GM23338 (cell line): ENCODE data around the gene LCA5. TPM values are rescaled to one million over a fixed set of nuclear protein-coding genes. Genes with fewer than 3 reads are reported as not detected.

Experiments
- ATAC-seq: fragments of 200-7000 bp; cut with Tn5 transposase; 3 replicates; pipeline ENCODE4 v1.9.1; 2020
- DNase-seq: peaks from one replicate; pipeline ENCODE4 v3.0.0-alpha.2; 2015; ENCODE audit warnings: low spot score
- H2AFZ ChIP-seq: fragments of 200-600 bp; sonication (generic); 2 replicates; pipeline ENCODE4 v1.8.0; 2016; ENCODE audit warnings: antibody characterized with exemption, mild to moderate bottlenecking, moderate library complexity
- H3F3A ChIP-seq: fragments of 200-600 bp; sonication (generic); replicated peaks from 2 replicates; pipeline ENCODE4 v1.8.0; 2017; ENCODE audit warnings: antibody characterized with exemption, mixed run types, low read depth
- H3K27ac ChIP-seq: fragments of 200-600 bp; sonication (generic); 2 replicates; pipeline ENCODE4 v1.6.1; 2016; ENCODE audit warnings: low read depth
- H3K27me3 ChIP-seq: fragments of 200-600 bp; sonication (generic); 2 replicates; pipeline ENCODE4 v1.8.0; 2016; ENCODE audit warnings: mild to moderate bottlenecking, mixed run types, moderate library complexity; ENCODE audit not compliant: insufficient read depth
- H3K36me3 ChIP-seq: fragments of 200-600 bp; sonication (generic); 2 replicates; pipeline ENCODE4 v1.8.0; 2016; ENCODE audit warnings: mild to moderate bottlenecking; ENCODE audit not compliant: insufficient read depth
- H3K4me1 ChIP-seq: fragments of 200-600 bp; sonication (generic); 2 replicates; pipeline ENCODE4 v1.8.0; 2016; ENCODE audit warnings: mild to moderate bottlenecking, moderate library complexity; ENCODE audit not compliant: insufficient read depth
- H3K4me2 ChIP-seq: fragments of 200-600 bp; sonication (generic); 2 replicates; pipeline ENCODE4 v1.7.1; 2017; ENCODE audit warnings: mixed run types
- H3K4me3 ChIP-seq: fragments of 200-600 bp; sonication (generic); 2 replicates; pipeline ENCODE4 v1.6.1; 2016; ENCODE audit warnings: mixed run types
- H3K79me2 ChIP-seq: fragments of 200-600 bp; sonication (generic); replicated peaks from 2 replicates; pipeline ENCODE4 v1.8.0; 2017; ENCODE audit warnings: mild to moderate bottlenecking; ENCODE audit not compliant: insufficient read depth
- H3K9me2 ChIP-seq: fragments of 200-600 bp; sonication (generic); 2 replicates; pipeline ENCODE4 v1.8.0; 2017; ENCODE audit not compliant: insufficient read depth
- H4K20me1 ChIP-seq: fragments of 200-600 bp; sonication (generic); replicated peaks from 2 replicates; pipeline ENCODE4 v1.8.0; 2017; ENCODE audit warnings: mild to moderate bottlenecking; ENCODE audit not compliant: insufficient read depth
- H3K27ac Mint-ChIP-seq: 2 replicates; pipeline ENCODE4 v1.8.0; 2020; ENCODE audit warnings: inconsistent platforms, mild to moderate bottlenecking, moderate library complexity, mixed read lengths
- H3K27me3 Mint-ChIP-seq: 3 replicates; pipeline ENCODE4 v1.8.0; 2022; ENCODE audit warnings: low read depth, mild to moderate bottlenecking, moderate library complexity, mixed read lengths, inconsistent platforms; ENCODE audit not compliant: insufficient read depth, poor library complexity
- H3K36me3 Mint-ChIP-seq: 3 replicates; pipeline ENCODE4 v1.8.0; 2021; ENCODE audit warnings: low read depth, mild to moderate bottlenecking, inconsistent platforms, moderate library complexity, mixed read lengths
- H3K4me1 Mint-ChIP-seq: 3 replicates; pipeline ENCODE4 v1.8.0; 2020; ENCODE audit warnings: mild to moderate bottlenecking, inconsistent platforms, mixed read lengths
- H3K4me3 Mint-ChIP-seq: 3 replicates; pipeline ENCODE4 v1.8.0; 2021; ENCODE audit warnings: moderate library complexity, mild to moderate bottlenecking, inconsistent platforms, mixed read lengths
- H3K9me3 Mint-ChIP-seq: 3 replicates; pipeline ENCODE4 v1.8.0; 2020; ENCODE audit warnings: moderate library complexity, mild to moderate bottlenecking, inconsistent platforms, mixed read lengths
- CREB1 ChIP-seq: fragments of 250-450 bp; sonication (Bioruptor Pico); IDR thresholded peaks from 2 replicates; pipeline ENCODE4 v1.5.0; 2020; ENCODE audit warnings: low read depth, mild to moderate bottlenecking, moderate library complexity
- EZH2 ChIP-seq: fragments of 200-600 bp; sonication (generic); IDR thresholded peaks from one replicate; pipeline ENCODE4 v1.8.0; 2017; ENCODE audit warnings: antibody characterized with exemption, mild to moderate bottlenecking, low read depth; ENCODE audit not compliant: unreplicated experiment
- POLR2AphosphoS5 ChIP-seq: IDR thresholded peaks from 2 replicates; pipeline ENCODE4 v1.6.1; 2016; ENCODE audit warnings: antibody characterized with exemption, low read depth
- ZNF331 ChIP-seq: fragments of 250-450 bp; sonication (Bioruptor Pico); IDR thresholded peaks from 2 replicates; pipeline ENCODE4 v1.5.0; 2020; ENCODE audit warnings: low read depth, mild to moderate bottlenecking, moderate library complexity
- polyA plus RNA-seq: library from polyadenylated mRNA; unstranded; fragments of >200 nt; fragmentation: Nextera tagmentation; extraction: Ambion mirVana; gene quantifications from 2 replicates; pipeline ENCODE4 v1.2.1, GENCODE V29; 2016
- total RNA-seq: library from RNA; depleted of rRNA; stranded (reverse); fragments of >200 nt; shearing (Covaris generic); gene quantifications from 2 replicates; pipeline ENCODE4 v1.2.3, GENCODE V29; 2014
- TF ChIP-seq, protein P1 (sequence below): fragments of 250-450 bp; sonication (Bioruptor Pico); IDR thresholded peaks from 2 replicates; pipeline ENCODE4 v1.5.0; 2020; ENCODE audit warnings: mild to moderate bottlenecking, moderate library complexity
- TF ChIP-seq, protein P2 (sequence below), 2 experiments: fragments of 200-600 bp in 1 of 2; sonication (generic) in 1 of 2; conservative IDR thresholded peaks; 2 replicates each; pipeline versions ENCODE4 v1.5.1 to v1.6.1; 2016 to 2017; ENCODE audit warnings: antibody characterized with exemption in 2 of 2, low read depth in 2 of 2, mild to moderate bottlenecking in 2 of 2, moderate library complexity in 1 of 2

The LCA5 gene
- total and polyA plus RNA-seq, 2 experiments from 2014 or later = 4.2 TPM

DNA sequence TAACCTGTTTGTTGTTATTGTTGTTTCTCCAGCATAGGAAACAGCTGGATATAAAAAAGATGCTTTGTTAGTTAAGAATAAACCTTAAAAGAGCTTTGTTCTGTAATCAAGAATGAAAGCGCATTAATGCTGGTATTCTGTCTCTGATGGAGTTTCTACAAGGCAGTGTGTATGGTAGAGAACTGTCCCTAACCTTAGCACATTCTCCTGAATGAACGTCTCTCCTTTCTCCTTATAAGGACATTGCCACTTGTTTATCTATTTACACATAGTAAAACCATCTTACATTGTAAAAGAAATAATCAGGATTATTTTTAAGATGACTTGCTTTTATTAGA, 33.8 kb upstream of the LCA5 start:
- H3K27me3 Mint-ChIP-seq = peaks cover 2% of the 10 kb centered on the region
- Histone ChIP-seq H3K9me2 (no peaks in the 10 kb centered on the region), H3F3A (no peaks in the 10 kb centered on the region), H3K27me3 (no peaks in the 10 kb centered on the region), H3K4me3 (peak overlapping the region; percentile 8; the same call in 1 of the 2 replicates), H3K79me2 (no peaks in the 10 kb centered on the region), H3K4me1 (peaks cover 48% of the 10 kb centered on the region), H3K27ac (peak overlapping the region; percentile 1), H2AFZ (no peak overlapping the region), H4K20me1 (no peaks in the 10 kb centered on the region), H3K4me2 (peak overlapping the region; percentile 21), H3K36me3 (no peaks in the 10 kb centered on the region)
- ATAC-seq (peak; percentile 66), DNase-seq (no peak)
- H3K9me3 Mint-ChIP-seq = no peaks in the 10 kb centered on the region
- H3K4me3 Mint-ChIP-seq = no peak overlapping the region
- H3K36me3 Mint-ChIP-seq = no peaks in the 10 kb centered on the region
- H3K4me1 Mint-ChIP-seq = peaks cover 60% of the 10 kb centered on the region
- peak overlapping the region; percentile 98 for H3K27ac Mint-ChIP-seq
- TF ChIP-seq POLR2AphosphoS5 = no peak
- TF ChIP-seq EZH2 = no peak

DNA sequence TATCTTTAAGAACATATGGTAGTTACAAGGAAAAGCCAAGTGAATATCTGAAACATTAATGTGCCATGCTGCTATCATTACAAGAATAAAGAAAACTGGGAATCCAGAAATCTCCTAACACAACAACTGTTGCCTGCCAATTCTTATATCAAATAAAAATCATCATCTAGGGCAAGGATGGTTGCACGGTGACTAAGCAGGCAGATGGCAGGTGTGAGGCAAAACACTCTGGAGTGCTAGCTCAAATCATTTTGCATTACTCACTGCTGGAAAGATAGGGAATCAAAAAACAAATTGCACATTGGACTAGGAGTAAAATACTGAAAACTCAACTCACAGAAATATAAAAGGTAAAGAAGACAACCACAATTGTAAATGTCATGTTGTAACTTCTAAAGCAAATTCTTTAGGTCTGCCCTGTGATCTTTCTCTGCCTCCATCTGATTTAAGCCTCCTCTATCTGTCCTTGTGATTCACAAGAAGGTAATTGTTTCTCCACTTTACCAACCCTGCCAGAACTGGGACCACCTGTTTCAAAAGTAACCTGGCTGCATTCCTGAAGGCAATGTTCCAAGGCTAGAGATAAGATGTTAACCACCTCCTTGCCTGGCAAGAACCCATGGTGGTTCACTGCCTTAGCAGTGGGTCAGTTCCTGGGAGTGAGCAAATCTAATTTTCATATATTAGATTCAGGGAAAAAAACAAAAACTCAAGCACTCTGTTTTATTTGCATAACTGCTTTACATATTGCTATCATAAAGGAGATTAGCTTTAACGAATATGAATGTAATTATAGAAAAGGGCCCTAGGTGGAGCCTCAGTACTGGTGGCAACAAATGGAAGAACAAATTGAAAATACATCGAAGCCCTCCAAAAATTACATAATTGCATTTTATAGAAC, 33.1 kb upstream of the LCA5 start:
- ATAC-seq (peak; percentile 95), DNase-seq (peak; percentile 92)
- Histone ChIP-seq H4K20me1 (no peaks in the 10 kb centered on the region), H3K27me3 (no peaks in the 10 kb centered on the region), H3F3A (no peaks in the 10 kb centered on the region), H3K79me2 (no peaks in the 10 kb centered on the region), H3K36me3 (no peaks in the 10 kb centered on the region), H3K4me1 (peaks cover 48% of the 10 kb centered on the region), H2AFZ (no peak overlapping the region), H3K4me2 (peak overlapping the region; percentile 21), H3K9me2 (no peaks in the 10 kb centered on the region), H3K4me3 (peak overlapping the region; percentile 8; the same call in 1 of the 2 replicates), H3K27ac (peak overlapping the region; percentile 82)
- peak overlapping the region; percentile 53 for H3K4me3 Mint-ChIP-seq
- peaks cover 2% of the 10 kb centered on the region for H3K27me3 Mint-ChIP-seq
- H3K4me1 Mint-ChIP-seq = peaks cover 60% of the 10 kb centered on the region
- TF ChIP-seq CREB1 = peak; percentile 40; the same call in 1 of the 2 replicates
- TF ChIP-seq, protein P1, sequence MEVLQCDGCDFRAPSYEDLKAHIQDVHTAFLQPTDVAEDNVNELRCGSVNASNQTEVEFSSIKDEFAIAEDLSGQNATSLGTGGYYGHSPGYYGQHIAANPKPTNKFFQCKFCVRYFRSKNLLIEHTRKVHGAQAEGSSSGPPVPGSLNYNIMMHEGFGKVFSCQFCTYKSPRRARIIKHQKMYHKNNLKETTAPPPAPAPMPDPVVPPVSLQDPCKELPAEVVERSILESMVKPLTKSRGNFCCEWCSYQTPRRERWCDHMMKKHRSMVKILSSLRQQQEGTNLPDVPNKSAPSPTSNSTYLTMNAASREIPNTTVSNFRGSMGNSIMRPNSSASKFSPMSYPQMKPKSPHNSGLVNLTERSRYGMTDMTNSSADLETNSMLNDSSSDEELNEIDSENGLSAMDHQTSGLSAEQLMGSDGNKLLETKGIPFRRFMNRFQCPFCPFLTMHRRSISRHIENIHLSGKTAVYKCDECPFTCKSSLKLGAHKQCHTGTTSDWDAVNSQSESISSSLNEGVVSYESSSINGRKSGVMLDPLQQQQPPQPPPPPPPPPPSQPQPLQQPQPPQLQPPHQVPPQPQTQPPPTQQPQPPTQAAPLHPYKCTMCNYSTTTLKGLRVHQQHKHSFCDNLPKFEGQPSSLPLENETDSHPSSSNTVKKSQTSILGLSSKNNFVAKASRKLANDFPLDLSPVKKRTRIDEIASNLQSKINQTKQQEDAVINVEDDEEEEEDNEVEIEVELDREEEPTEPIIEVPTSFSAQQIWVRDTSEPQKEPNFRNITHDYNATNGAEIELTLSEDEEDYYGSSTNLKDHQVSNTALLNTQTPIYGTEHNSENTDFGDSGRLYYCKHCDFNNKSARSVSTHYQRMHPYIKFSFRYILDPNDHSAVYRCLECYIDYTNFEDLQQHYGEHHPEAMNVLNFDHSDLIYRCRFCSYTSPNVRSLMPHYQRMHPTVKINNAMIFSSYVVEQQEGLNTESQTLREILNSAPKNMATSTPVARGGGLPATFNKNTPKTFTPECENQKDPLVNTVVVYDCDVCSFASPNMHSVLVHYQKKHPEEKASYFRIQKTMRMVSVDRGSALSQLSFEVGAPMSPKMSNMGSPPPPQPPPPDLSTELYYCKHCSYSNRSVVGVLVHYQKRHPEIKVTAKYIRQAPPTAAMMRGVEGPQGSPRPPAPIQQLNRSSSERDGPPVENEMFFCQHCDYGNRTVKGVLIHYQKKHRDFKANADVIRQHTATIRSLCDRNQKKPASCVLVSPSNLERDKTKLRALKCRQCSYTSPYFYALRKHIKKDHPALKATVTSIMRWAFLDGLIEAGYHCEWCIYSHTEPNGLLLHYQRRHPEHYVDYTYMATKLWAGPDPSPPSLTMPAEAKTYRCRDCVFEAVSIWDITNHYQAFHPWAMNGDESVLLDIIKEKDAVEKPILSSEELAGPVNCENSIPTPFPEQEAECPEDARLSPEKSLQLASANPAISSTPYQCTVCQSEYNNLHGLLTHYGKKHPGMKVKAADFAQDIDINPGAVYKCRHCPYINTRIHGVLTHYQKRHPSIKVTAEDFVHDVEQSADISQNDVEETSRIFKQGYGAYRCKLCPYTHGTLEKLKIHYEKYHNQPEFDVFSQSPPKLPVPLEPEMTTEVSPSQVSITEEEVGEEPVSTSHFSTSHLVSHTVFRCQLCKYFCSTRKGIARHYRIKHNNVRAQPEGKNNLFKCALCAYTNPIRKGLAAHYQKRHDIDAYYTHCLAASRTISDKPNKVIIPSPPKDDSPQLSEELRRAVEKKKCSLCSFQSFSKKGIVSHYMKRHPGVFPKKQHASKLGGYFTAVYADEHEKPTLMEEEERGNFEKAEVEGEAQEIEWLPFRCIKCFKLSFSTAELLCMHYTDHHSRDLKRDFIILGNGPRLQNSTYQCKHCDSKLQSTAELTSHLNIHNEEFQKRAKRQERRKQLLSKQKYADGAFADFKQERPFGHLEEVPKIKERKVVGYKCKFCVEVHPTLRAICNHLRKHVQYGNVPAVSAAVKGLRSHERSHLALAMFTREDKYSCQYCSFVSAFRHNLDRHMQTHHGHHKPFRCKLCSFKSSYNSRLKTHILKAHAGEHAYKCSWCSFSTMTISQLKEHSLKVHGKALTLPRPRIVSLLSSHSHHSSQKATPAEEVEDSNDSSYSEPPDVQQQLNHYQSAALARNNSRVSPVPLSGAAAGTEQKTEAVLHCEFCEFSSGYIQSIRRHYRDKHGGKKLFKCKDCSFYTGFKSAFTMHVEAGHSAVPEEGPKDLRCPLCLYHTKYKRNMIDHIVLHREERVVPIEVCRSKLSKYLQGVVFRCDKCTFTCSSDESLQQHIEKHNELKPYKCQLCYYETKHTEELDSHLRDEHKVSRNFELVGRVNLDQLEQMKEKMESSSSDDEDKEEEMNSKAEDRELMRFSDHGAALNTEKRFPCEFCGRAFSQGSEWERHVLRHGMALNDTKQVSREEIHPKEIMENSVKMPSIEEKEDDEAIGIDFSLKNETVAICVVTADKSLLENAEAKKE (CRISPR knock-in tag) = peak; percentile 96
- TF ChIP-seq, protein P2, sequence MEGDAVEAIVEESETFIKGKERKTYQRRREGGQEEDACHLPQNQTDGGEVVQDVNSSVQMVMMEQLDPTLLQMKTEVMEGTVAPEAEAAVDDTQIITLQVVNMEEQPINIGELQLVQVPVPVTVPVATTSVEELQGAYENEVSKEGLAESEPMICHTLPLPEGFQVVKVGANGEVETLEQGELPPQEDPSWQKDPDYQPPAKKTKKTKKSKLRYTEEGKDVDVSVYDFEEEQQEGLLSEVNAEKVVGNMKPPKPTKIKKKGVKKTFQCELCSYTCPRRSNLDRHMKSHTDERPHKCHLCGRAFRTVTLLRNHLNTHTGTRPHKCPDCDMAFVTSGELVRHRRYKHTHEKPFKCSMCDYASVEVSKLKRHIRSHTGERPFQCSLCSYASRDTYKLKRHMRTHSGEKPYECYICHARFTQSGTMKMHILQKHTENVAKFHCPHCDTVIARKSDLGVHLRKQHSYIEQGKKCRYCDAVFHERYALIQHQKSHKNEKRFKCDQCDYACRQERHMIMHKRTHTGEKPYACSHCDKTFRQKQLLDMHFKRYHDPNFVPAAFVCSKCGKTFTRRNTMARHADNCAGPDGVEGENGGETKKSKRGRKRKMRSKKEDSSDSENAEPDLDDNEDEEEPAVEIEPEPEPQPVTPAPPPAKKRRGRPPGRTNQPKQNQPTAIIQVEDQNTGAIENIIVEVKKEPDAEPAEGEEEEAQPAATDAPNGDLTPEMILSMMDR (conservative IDR thresholded peaks at IDR 0.05; ENCODE audit: low read depth in 2 of 2) = peak; percentile 56 to 83
- TF ChIP-seq ZNF331 (CRISPR knock-in tag) = no peak
- no peaks in the 10 kb centered on the region for H3K36me3 Mint-ChIP-seq
- H3K27ac Mint-ChIP-seq = peak overlapping the region; percentile 98
- no peaks in the 10 kb centered on the region for H3K9me3 Mint-ChIP-seq
